ENCODE data around the gene PLCG1. TPM values are rescaled to one million over a fixed set of nuclear protein-coding genes. Genes with fewer than 3 reads are reported as not detected.

PLCG1 gene
- total RNA-seq, 1 experiment from 2014 or later = 68.8 TPM

- TF ChIP-seq EZH2phosphoT487 (IDR thresholded peaks at IDR 0.05; ENCODE audit: borderline replicate concordance, low read length) = no peak
- no peak for TF ChIP-seq CTCF (conservative IDR thresholded peaks at IDR 0.05; ENCODE audit: low read depth, low read length)
- no peak for TF ChIP-seq EZH2 (IDR thresholded peaks at IDR 0.05; ENCODE audit: low read length, unreplicated experiment)
- Histone ChIP-seq H3K4me1 (ENCODE audit: insufficient read depth, low read length) (peaks cover 10% of the 10 kb centered on the region), H3F3A (ENCODE audit: low read length, unreplicated experiment) (no peaks in the 10 kb centered on the region), H2AFZ (ENCODE audit: low read length) (no peak overlapping the region), H3K27ac (ENCODE audit: low read length) (no peak overlapping the region), H4K20me1 (ENCODE audit: low read length) (peaks cover 6% of the 10 kb centered on the region; the same call in 1 of the 2 replicates), H3K4me3 (ENCODE audit: low read length) (no peak overlapping the region), H3K9me2 (replicated peaks; ENCODE audit: low read length) (no peaks in the 10 kb centered on the region), H3K9ac (ENCODE audit: low read length) (no peak overlapping the region), H3K9me3 (ENCODE audit: low read length) (no peaks in the 10 kb centered on the region), H3K79me2 (ENCODE audit: low read length) (peaks cover 14% of the 10 kb centered on the region), H3K4me2 (ENCODE audit: low read length) (no peak overlapping the region), H3K36me3 (ENCODE audit: low read depth, low read length) (no peaks in the 10 kb centered on the region), H3K27me3 (ENCODE audit: low read length) (no peaks in the 10 kb centered on the region)
- ATAC-seq = no peak
- DNase-seq = no peak
- intact Hi-C loops (cut with micrococcal nuclease) = no loop called here
- ChIA-PET POLR2A (ENCODE audit: unreplicated experiment) (no interaction called here), CTCF (no interaction called here)
- BruUV-seq (replicated peaks) = no TSS peak
Measured at GRCh38 chr20:41133709-41134361, 3.5 kb upstream of the PLCG1 start.

GRCh38 chr20:41134362-41135186 is 2.8 kb upstream of the PLCG1 start:
- TF ChIP-seq CTCF (conservative IDR thresholded peaks at IDR 0.05; ENCODE audit: low read depth, low read length) = no peak
- TF ChIP-seq EZH2phosphoT487 (IDR thresholded peaks at IDR 0.05; ENCODE audit: borderline replicate concordance, low read length) = no peak
- no peak for TF ChIP-seq EZH2 (IDR thresholded peaks at IDR 0.05; ENCODE audit: low read length, unreplicated experiment)
- ChIA-PET CTCF (interaction anchor here (0.5 to 1.1 kb wide), 9 partner anchors 16 to 226 kb away, joined by 3 to 7 read pairs (median 3); partner anchors contain the start of gene LPIN3), POLR2A (ENCODE audit: unreplicated experiment) (no interaction called here)
- Histone ChIP-seq H3K4me3 (ENCODE audit: low read length) (no peak overlapping the region), H3K36me3 (ENCODE audit: low read depth, low read length) (no peaks in the 10 kb centered on the region), H3K27me3 (ENCODE audit: low read length) (no peaks in the 10 kb centered on the region), H4K20me1 (ENCODE audit: low read length) (peaks cover 11% of the 10 kb centered on the region; the same call in 1 of the 2 replicates), H3F3A (ENCODE audit: low read length, unreplicated experiment) (no peaks in the 10 kb centered on the region), H3K79me2 (ENCODE audit: low read length) (peaks cover 22% of the 10 kb centered on the region), H2AFZ (ENCODE audit: low read length) (no peak overlapping the region), H3K4me2 (ENCODE audit: low read length) (no peak overlapping the region), H3K27ac (ENCODE audit: low read length) (no peak overlapping the region), H3K9me2 (replicated peaks; ENCODE audit: low read length) (no peaks in the 10 kb centered on the region), H3K9ac (ENCODE audit: low read length) (no peak overlapping the region), H3K4me1 (ENCODE audit: insufficient read depth, low read length) (peaks cover 18% of the 10 kb centered on the region), H3K9me3 (ENCODE audit: low read length) (no peaks in the 10 kb centered on the region)
- BruUV-seq (replicated peaks) = no TSS peak
- DNase-seq (no peak), ATAC-seq (no peak)
- intact Hi-C loops (cut with micrococcal nuclease) = loop anchor here (1.0 to 5.0 kb wide), 2 partner anchors 206 to 483 kb away; partner anchors contain the start of genes CHD6 and LPIN3

Data from PC-3 (cell line).